ENCODE measurements around the gene VTI1B. TPM values are rescaled to one million over a fixed set of nuclear protein-coding genes. Genes with fewer than 3 reads are reported as not detected.
"Not testable (repeated sequence)": the region's sequence is repeated elsewhere in the genome, so short reads cannot be mapped to it uniquely, and the experiment has no call there.

The VTI1B gene
- total RNA-seq, 4 donors from 2014 or later, result 48.4 to 61.1 (median 56.2) TPM

- H3K4me1 ChIP-seq, result peaks cover 3% of the 10 kb centered on the region
- H3K27ac ChIP-seq, result no peak overlapping the region
- H3K9me3 ChIP-seq, result no peaks in the 10 kb centered on the region
- H3K4me3 ChIP-seq, result no peak overlapping the region
- TF ChIP-seq EP300 (IDR thresholded peaks at IDR 0.05), result no peak
- TF ChIP-seq, protein P1, sequence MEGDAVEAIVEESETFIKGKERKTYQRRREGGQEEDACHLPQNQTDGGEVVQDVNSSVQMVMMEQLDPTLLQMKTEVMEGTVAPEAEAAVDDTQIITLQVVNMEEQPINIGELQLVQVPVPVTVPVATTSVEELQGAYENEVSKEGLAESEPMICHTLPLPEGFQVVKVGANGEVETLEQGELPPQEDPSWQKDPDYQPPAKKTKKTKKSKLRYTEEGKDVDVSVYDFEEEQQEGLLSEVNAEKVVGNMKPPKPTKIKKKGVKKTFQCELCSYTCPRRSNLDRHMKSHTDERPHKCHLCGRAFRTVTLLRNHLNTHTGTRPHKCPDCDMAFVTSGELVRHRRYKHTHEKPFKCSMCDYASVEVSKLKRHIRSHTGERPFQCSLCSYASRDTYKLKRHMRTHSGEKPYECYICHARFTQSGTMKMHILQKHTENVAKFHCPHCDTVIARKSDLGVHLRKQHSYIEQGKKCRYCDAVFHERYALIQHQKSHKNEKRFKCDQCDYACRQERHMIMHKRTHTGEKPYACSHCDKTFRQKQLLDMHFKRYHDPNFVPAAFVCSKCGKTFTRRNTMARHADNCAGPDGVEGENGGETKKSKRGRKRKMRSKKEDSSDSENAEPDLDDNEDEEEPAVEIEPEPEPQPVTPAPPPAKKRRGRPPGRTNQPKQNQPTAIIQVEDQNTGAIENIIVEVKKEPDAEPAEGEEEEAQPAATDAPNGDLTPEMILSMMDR (IDR thresholded peaks at IDR 0.05), result peak; percentile 57 to 60
- no peak for DNase-seq (ENCODE audit: low spot score in 2 of 2)
- no peaks in the 10 kb centered on the region for H3K27me3 ChIP-seq
- no peaks in the 10 kb centered on the region for H3K36me3 ChIP-seq
- 0% methylated on average over 3 of the region's 3 CpGs for WGBS
Measured at GRCh38 chr14:67704484-67705089, 30.2 kb upstream of the VTI1B start.

DNA sequence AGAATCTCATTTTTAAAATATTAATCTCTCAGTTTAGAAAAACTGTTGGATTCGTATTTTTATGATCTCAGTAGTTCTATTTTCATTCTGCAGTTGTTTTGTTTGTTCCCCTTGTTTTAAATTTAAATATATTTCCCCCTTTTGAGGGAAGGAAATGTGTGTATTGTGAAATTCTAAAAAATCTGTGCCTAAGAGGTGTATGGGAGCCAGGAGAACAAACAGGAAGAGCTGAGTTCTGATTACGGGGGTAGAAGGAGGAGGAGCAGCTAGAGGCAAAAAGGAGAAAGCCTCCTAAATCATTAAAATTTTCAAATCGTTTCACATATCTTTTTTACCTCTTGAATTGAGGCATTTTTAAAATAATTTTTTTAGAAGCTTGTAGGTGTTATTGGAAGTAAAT is 29.6 kb upstream of the VTI1B start:
- TF ChIP-seq EP300 (IDR thresholded peaks at IDR 0.05) (no peak), POLR2A (IDR thresholded peaks at IDR 0.05) (no peak), POLR2AphosphoS5 (IDR thresholded peaks at IDR 0.05) (no peak)
- TF ChIP-seq, protein P1 (IDR thresholded peaks at IDR 0.05), result no peak
- Histone ChIP-seq H3K27me3 (no peaks in the 10 kb centered on the region), H3K4me1 (peaks cover 3% of the 10 kb centered on the region), H3K36me3 (no peaks in the 10 kb centered on the region), H3K4me3 (no peak overlapping the region), H3K27ac (no peak overlapping the region), H3K9me3 (no peaks in the 10 kb centered on the region)
- 42% methylated on average over 3 of the region's 3 CpGs for WGBS
- no peak for DNase-seq (ENCODE audit: low spot score in 2 of 2)

DNA sequence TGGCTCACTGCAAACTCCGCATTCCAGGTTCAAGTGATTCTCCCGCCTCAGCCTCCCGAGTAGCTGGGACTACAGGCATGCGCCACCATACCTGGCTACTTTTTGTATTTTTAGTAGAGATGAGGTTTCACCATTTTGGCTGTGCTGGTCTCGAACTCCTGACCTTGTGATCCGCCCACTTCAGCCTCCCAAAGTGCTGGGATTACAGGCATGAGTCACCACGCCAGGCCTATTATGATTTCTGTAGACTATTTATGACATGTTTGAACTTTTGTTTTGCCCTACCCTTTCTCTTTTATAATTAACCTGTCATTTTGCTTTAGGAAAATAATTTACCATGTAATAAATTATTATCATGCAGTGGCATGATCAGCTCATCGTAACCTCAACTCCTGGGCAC is 27.1 kb upstream of the VTI1B start, which contains the start of gene RDH12:
TSS of gene RDH12 (plus strand) at position 395 of the 400 bp plus-strand sequence. CDS start 20,757 bp downstream, outside the sequence.
- not testable (repeated sequence) for DNase-seq (ENCODE audit: low spot score in 2 of 2); H3K4me1 ChIP-seq; H3K36me3 ChIP-seq; H3K9me3 ChIP-seq; H3K27ac ChIP-seq; H3K4me3 ChIP-seq; H3K27me3 ChIP-seq
- WGBS, result 70% methylated on average over 8 of the region's 8 CpGs

DNA sequence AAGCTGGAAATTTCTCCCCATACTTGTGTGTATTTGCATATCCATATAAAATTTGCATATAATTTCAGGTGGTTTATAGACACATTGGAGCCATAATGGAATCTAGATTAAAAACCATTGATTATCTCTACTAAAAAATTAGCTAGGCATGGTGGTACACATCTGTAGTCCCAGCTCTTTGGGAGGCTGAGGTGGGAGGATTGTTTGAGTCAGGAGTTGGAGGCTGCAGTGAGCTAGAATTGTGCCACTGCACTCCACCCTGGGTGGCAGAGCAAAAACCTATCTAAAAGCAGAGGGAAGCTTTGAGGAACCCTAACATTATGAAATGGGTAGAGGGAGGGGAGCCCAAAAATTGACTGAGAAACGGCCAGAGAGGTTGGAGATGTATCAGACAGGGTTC is 23.7 kb upstream of the VTI1B start:
- Histone ChIP-seq H3K9me3 (no peaks in the 10 kb centered on the region), H3K27ac (no peak overlapping the region), H3K27me3 (no peaks in the 10 kb centered on the region), H3K4me3 (no peak overlapping the region), H3K4me1 (peaks cover 9% of the 10 kb centered on the region), H3K36me3 (no peaks in the 10 kb centered on the region)
- DNase-seq (ENCODE audit: low spot score in 2 of 2), result no peak
- 79% methylated on average over 1 of the region's 1 CpG for WGBS
- TF ChIP-seq, protein P1 (IDR thresholded peaks at IDR 0.05), result no peak
- TF ChIP-seq POLR2A (IDR thresholded peaks at IDR 0.05) (no peak), EP300 (IDR thresholded peaks at IDR 0.05) (no peak), POLR2AphosphoS5 (IDR thresholded peaks at IDR 0.05) (no peak)

GRCh38 chr14:67697006-67697405 is 22.6 kb upstream of the VTI1B start:
- no peak for TF ChIP-seq POLR2A (IDR thresholded peaks at IDR 0.05)
- TF ChIP-seq, protein P1 (IDR thresholded peaks at IDR 0.05), result no peak
- no peak for TF ChIP-seq EP300 (IDR thresholded peaks at IDR 0.05)
- no peak for TF ChIP-seq POLR2AphosphoS5 (IDR thresholded peaks at IDR 0.05)
- 75% methylated on average over 4 of the region's 4 CpGs for WGBS
- H3K9me3 ChIP-seq, result no peaks in the 10 kb centered on the region
- H3K27ac ChIP-seq, result peak overlapping the region; percentile 30
- DNase-seq (ENCODE audit: low spot score in 2 of 2), result no peak
- no peaks in the 10 kb centered on the region for H3K27me3 ChIP-seq
- H3K36me3 ChIP-seq, result no peaks in the 10 kb centered on the region
- H3K4me3 ChIP-seq, result no peak overlapping the region
- H3K4me1 ChIP-seq, result peaks cover 9% of the 10 kb centered on the region
